Measurements from ENCODE around the gene TAF8.
A peak's percentile ranks its signal among the peaks of the same experiment; 100 is the strongest.

The TAF8 gene

GRCh38 chr6:42066156-42066675, 15.9 kb downstream of the TAF8 start:
- H3K4me3 ChIP-seq: no peak overlapping the region
- H3K9ac ChIP-seq (ENCODE audit: insufficient read length): no peak overlapping the region
- no peak overlapping the region for H3K27ac ChIP-seq
- peaks cover 49% of the 10 kb centered on the region for H3K36me3 ChIP-seq (ENCODE audit: insufficient read depth, low read length)
- H3K9me3 ChIP-seq (ENCODE audit: low read depth, low read length): no peaks in the 10 kb centered on the region
- no peak for DNase-seq (ENCODE audit: low read depth, low spot score)
- TF ChIP-seq POLR2AphosphoS5 (IDR thresholded peaks at IDR 0.05; ENCODE audit: borderline replicate concordance, low read depth, low read length): no peak
- TF ChIP-seq EZH2 (IDR thresholded peaks at IDR 0.05): no peak
- no peak for TF ChIP-seq FOXP2 (optimal IDR thresholded peaks at IDR 0.05; ENCODE audit: control extremely low read depth, extremely low read length, insufficient read depth)

GRCh38 chr6:42068173-42068572, 17.8 kb downstream of the TAF8 start:
- no peak for DNase-seq (ENCODE audit: low read depth, low spot score)
- H3K36me3 ChIP-seq (ENCODE audit: insufficient read depth, low read length): peaks cover 40% of the 10 kb centered on the region
- H3K9me3 ChIP-seq (ENCODE audit: low read depth, low read length): no peaks in the 10 kb centered on the region
- no peak overlapping the region for H3K4me3 ChIP-seq
- no peak overlapping the region for H3K9ac ChIP-seq (ENCODE audit: insufficient read length)
- H3K27ac ChIP-seq: no peak overlapping the region
- TF ChIP-seq EZH2 (IDR thresholded peaks at IDR 0.05): no peak
- no peak for TF ChIP-seq POLR2AphosphoS5 (IDR thresholded peaks at IDR 0.05; ENCODE audit: borderline replicate concordance, low read depth, low read length)
- no peak for TF ChIP-seq FOXP2 (optimal IDR thresholded peaks at IDR 0.05; ENCODE audit: control extremely low read depth, extremely low read length, insufficient read depth)

- TF ChIP-seq POLR2AphosphoS5 (IDR thresholded peaks at IDR 0.05; ENCODE audit: borderline replicate concordance, low read depth, low read length): no peak; the same call in 1 of the 2 replicates
- Histone ChIP-seq H3K4me3 (no peak overlapping the region), H3K36me3 (ENCODE audit: insufficient read depth, low read length) (peaks cover 33% of the 10 kb centered on the region)
Measured at GRCh38 chr6:42068872-42069522, 18.7 kb downstream of the TAF8 start.

GRCh38 chr6:42071881-42072583, 21.7 kb downstream of the TAF8 start:
- Histone ChIP-seq H3K4me3 (no peak overlapping the region), H3K9ac (ENCODE audit: insufficient read length) (no peak overlapping the region), H3K9me3 (ENCODE audit: low read depth, low read length) (no peaks in the 10 kb centered on the region), H3K27ac (no peak overlapping the region), H3K36me3 (ENCODE audit: insufficient read depth, low read length) (peaks cover 19% of the 10 kb centered on the region)
- no peak for DNase-seq (ENCODE audit: low read depth, low spot score)
- TF ChIP-seq EZH2 (IDR thresholded peaks at IDR 0.05) (no peak), FOXP2 (optimal IDR thresholded peaks at IDR 0.05; ENCODE audit: control extremely low read depth, extremely low read length, insufficient read depth) (no peak), POLR2AphosphoS5 (IDR thresholded peaks at IDR 0.05; ENCODE audit: borderline replicate concordance, low read depth, low read length) (no peak)

More at GRCh38 chr6:42068872-42069522, 18.7 kb downstream of the TAF8 start:
- H3K9ac ChIP-seq (ENCODE audit: insufficient read length): no peak overlapping the region
- H3K27ac ChIP-seq: no peak overlapping the region
- no peaks in the 10 kb centered on the region for H3K9me3 ChIP-seq (ENCODE audit: low read depth, low read length)
- no peak for DNase-seq (ENCODE audit: low read depth, low spot score)

GRCh38 chr6:42073287-42073686, 23.0 kb downstream of the TAF8 start:
- Histone ChIP-seq H3K9ac (ENCODE audit: insufficient read length) (no peak overlapping the region), H3K4me3 (no peak overlapping the region), H3K9me3 (ENCODE audit: low read depth, low read length) (no peaks in the 10 kb centered on the region), H3K36me3 (ENCODE audit: insufficient read depth, low read length) (peaks cover 16% of the 10 kb centered on the region), H3K27ac (no peak overlapping the region)
- DNase-seq (ENCODE audit: low read depth, low spot score): no peak
- TF ChIP-seq EZH2 (IDR thresholded peaks at IDR 0.05): no peak
- TF ChIP-seq FOXP2 (optimal IDR thresholded peaks at IDR 0.05; ENCODE audit: control extremely low read depth, extremely low read length, insufficient read depth): no peak
- no peak for TF ChIP-seq POLR2AphosphoS5 (IDR thresholded peaks at IDR 0.05; ENCODE audit: borderline replicate concordance, low read depth, low read length)

GRCh38 chr6:42075159-42075838, 25.0 kb downstream of the TAF8 start:
- Histone ChIP-seq H3K9me3 (ENCODE audit: low read depth, low read length) (no peaks in the 10 kb centered on the region), H3K36me3 (ENCODE audit: insufficient read depth, low read length) (peaks cover 6% of the 10 kb centered on the region; the same call in 1 of the 2 replicates), H3K4me3 (no peak overlapping the region), H3K9ac (ENCODE audit: insufficient read length) (no peak overlapping the region), H3K27ac (no peak overlapping the region)
- peak; percentile 14 for DNase-seq (ENCODE audit: low read depth, low spot score)
- TF ChIP-seq FOXP2 (optimal IDR thresholded peaks at IDR 0.05; ENCODE audit: control extremely low read depth, extremely low read length, insufficient read depth): no peak
- TF ChIP-seq EZH2 (IDR thresholded peaks at IDR 0.05): no peak
- TF ChIP-seq POLR2AphosphoS5 (IDR thresholded peaks at IDR 0.05; ENCODE audit: borderline replicate concordance, low read depth, low read length): no peak

GRCh38 chr6:42078386-42078785, 28.1 kb downstream of the TAF8 start:
- Histone ChIP-seq H3K27ac (no peak overlapping the region), H3K9ac (ENCODE audit: insufficient read length) (no peak overlapping the region), H3K9me3 (ENCODE audit: low read depth, low read length) (no peaks in the 10 kb centered on the region), H3K36me3 (ENCODE audit: insufficient read depth, low read length) (peaks cover 6% of the 10 kb centered on the region; the same call in 1 of the 2 replicates), H3K4me3 (no peak overlapping the region)
- TF ChIP-seq FOXP2 (optimal IDR thresholded peaks at IDR 0.05; ENCODE audit: control extremely low read depth, extremely low read length, insufficient read depth) (no peak), EZH2 (IDR thresholded peaks at IDR 0.05) (no peak), POLR2AphosphoS5 (IDR thresholded peaks at IDR 0.05; ENCODE audit: borderline replicate concordance, low read depth, low read length) (no peak)
- no peak for DNase-seq (ENCODE audit: low read depth, low spot score)

- Histone ChIP-seq H3K9ac (ENCODE audit: insufficient read length) (no peak overlapping the region), H3K4me3 (no peak overlapping the region), H3K27ac (no peak overlapping the region), H3K36me3 (ENCODE audit: insufficient read depth, low read length) (peaks cover 6% of the 10 kb centered on the region; the same call in 1 of the 2 replicates), H3K9me3 (ENCODE audit: low read depth, low read length) (no peaks in the 10 kb centered on the region)
- DNase-seq (ENCODE audit: low read depth, low spot score): no peak
- no peak for TF ChIP-seq FOXP2 (optimal IDR thresholded peaks at IDR 0.05; ENCODE audit: control extremely low read depth, extremely low read length, insufficient read depth)
- TF ChIP-seq POLR2AphosphoS5 (IDR thresholded peaks at IDR 0.05; ENCODE audit: borderline replicate concordance, low read depth, low read length): no peak
- TF ChIP-seq EZH2 (IDR thresholded peaks at IDR 0.05): no peak
Measured at GRCh38 chr6:42079941-42080464, 29.7 kb downstream of the TAF8 start.

Data from SK-N-MC (cell line).